Islet of Langerhans (tissue), 1 donor: Measurements from ENCODE around the gene EREG.
"Not testable (repeated sequence)": the region's sequence is repeated elsewhere in the genome, so short reads cannot be mapped to it uniquely, and the experiment has no call there.

Experiments
- FAIRE-seq: peaks from one replicate; lab custom pipeline; 2011; peaks lifted over from hg19 to GRCh38; lab: Jason Lieb, UNC

Gene EREG, protein sequence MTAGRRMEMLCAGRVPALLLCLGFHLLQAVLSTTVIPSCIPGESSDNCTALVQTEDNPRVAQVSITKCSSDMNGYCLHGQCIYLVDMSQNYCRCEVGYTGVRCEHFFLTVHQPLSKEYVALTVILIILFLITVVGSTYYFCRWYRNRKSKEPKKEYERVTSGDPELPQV

DNA sequence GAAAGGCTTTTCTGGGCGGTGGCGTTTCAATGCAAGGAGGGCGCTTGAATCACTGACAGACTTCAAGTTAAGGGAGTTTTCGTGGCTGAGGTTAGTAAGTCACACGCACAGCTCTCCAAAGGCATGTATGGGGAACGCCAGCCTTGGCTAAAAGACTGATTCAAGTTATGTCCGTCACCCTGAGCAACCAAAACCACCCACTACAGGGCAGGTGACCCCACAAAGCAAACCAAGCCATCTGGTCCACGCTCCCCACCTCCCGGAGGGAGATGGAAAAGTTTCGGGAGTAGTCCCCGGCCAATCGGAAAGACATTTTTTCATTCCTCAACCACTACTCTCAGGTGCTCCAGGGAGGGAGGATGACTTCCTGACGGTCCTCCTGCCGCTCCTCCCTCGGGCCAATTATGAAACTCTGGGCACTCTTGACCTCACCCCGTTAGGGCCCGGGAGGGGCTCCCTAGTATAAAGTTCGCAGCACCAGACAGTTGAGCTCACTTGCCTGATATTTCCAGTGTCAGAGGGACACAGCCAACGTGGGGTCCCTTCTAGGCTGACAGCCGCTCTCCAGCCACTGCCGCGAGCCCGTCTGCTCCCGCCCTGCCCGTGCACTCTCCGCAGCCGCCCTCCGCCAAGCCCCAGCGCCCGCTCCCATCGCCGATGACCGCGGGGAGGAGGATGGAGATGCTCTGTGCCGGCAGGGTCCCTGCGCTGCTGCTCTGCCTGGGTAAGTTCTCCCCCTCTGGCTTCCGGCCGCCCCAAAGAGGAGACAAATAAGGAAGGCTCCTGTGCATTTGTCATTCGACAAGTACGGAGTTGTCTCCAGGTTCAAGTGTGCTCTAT lies at the start of gene EREG:
TSS of gene EREG (plus strand) at position 494 of the 840 bp plus-strand sequence. CDS start at position 658, 164 bp downstream.
- no peak for FAIRE-seq

GRCh38 chr4:74315376-74315775 lies 49.6 kb upstream of the EREG start:
- no peak for FAIRE-seq

- FAIRE-seq: no peak
Measured at GRCh38 chr4:74316397-74316796, 48.5 kb upstream of the EREG start.

GRCh38 chr4:74317616-74318246 lies 47.2 kb upstream of the EREG start:
- FAIRE-seq: no peak

DNA sequence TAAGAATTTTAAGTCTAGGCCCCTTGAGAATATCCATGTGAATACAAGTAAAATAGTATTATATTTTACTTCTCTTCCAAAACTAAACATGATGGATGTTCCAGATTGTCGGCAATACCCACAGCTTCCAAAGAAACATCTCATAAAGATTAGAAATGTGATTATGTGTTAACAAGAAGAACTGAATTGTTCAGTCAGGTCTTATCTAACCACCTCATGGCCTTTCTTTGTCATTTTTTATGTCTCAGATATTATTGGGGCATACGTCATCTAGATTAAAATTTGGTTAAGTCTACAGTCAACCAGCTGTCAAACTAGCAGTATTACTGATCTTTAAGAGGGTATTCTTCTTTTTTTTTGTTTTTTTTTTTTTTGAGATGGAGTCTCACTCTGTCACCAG lies 46.7 kb upstream of the EREG start:
- no peak for FAIRE-seq

DNA sequence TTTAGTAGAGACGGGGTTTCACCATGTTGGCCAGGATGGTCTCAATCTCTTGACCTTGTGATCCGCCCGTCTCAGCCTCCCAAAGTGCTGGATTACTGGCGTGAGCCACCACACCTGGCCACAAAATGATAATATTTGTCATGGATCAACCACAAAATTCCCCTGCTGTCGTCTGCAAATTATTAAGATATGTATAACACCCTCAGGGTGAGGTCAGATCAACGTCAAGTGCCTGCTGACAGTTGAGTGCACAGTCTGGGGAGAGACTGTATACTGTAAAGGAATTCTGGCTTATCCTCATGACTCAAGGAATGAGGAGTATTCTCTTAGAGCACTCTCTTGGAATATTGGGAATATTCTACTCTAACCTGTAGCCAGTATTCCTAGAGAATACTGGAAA lies 45.5 kb upstream of the EREG start:
- no peak for FAIRE-seq

DNA sequence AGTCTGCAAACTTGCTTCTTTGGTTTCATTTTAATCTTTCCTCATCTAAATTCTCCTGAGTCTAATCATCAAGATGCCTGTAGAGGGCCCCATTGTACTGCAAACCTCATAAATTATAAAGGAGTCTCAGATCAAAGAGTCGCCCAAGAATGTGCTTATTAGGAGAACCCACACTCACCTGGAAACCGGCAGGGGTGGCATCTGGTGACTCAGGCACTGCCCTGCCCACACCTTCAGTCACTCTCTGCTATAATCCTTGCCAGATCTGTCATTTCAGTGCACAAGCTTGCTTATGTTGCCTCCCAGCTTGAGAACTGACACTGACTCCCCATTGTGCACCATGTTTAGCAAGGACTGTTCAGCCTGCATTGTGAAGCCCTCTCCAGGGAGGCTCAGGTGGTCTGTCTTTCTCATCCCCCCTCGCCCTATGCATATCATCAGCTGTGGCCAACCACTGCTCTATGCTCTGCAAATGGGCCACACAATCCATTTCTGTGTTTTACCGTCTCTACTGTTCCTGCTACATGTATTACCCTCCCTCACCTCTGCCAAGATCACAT lies 44.3 kb upstream of the EREG start:
- no peak for FAIRE-seq

- FAIRE-seq: no peak
Measured at GRCh38 chr4:74322301-74322700, 42.6 kb upstream of the EREG start.

DNA sequence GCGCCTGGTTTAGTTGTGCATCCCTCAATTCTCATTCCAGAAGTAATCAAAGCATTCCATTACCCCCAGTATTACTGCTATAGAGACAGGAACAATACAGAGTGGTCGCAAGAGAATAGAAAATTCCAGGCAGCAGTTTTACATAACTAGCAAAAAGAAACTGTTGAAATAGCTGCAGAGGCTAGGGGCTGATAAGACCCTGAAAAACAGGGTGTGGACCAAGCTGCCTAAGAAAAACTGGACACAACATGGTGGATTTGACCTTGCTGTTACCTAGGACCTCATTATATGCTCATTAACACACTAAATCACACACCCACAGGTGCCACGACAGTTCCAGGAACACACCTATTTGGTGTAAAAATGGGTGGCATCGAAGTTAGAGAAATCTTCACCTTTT lies 41.3 kb upstream of the EREG start:
- FAIRE-seq: no peak

DNA sequence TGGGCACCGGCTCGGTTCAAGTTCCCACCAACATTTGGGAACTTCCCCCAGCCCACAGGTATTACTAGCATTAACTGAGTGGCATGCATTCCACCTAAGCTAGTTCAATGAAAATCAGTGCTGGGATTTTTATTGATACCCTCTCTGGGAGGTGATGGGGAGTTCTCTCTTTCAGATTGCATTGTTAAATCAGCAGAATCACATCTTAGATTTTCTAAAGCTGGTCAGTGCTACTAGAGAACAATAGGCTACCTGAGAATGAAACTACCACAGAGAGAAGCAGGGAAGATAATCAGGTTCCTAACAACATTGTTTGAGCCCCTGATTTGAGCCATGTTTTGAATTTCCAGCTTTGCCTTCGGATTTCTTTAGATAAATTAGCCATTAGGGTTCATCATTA lies 40.7 kb upstream of the EREG start:
- no peak for FAIRE-seq

- peak; percentile 24 for FAIRE-seq
Measured at GRCh38 chr4:74325886-74326285, 39.1 kb upstream of the EREG start.

- FAIRE-seq: no peak
Measured at GRCh38 chr4:74327762-74328161, 37.2 kb upstream of the EREG start.

- no peak for FAIRE-seq
Measured at GRCh38 chr4:74328501-74328900, 36.4 kb upstream of the EREG start.

- no peak for FAIRE-seq
Measured at GRCh38 chr4:74329307-74329706, 35.6 kb upstream of the EREG start.

GRCh38 chr4:74330295-74330750 lies 34.6 kb upstream of the EREG start:
- no peak for FAIRE-seq

GRCh38 chr4:74331252-74331651 lies 33.7 kb upstream of the EREG start:
- FAIRE-seq: no peak

DNA sequence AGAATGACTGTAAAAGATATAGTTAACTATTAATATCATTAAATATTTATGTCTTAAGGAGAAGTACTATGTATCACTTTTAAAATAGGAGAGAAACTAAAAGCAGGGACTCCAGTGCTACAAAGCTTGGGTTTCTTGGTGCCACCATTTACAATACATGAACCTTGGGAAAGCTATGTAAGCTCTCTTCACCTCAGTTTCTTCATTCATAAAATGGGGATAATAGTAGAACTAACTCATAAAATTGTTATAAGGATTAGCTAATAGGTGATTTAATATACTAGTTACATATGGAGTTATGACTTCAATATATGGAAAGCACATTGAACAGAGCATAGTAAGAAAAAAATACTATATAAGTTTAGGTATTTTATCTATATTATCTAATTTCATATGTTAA lies 33.0 kb upstream of the EREG start:
- no peak for FAIRE-seq

- FAIRE-seq: no peak
Measured at GRCh38 chr4:74334636-74335035, 30.3 kb upstream of the EREG start.

GRCh38 chr4:74335341-74336021 lies 29.5 kb upstream of the EREG start:
- FAIRE-seq: no peak

DNA sequence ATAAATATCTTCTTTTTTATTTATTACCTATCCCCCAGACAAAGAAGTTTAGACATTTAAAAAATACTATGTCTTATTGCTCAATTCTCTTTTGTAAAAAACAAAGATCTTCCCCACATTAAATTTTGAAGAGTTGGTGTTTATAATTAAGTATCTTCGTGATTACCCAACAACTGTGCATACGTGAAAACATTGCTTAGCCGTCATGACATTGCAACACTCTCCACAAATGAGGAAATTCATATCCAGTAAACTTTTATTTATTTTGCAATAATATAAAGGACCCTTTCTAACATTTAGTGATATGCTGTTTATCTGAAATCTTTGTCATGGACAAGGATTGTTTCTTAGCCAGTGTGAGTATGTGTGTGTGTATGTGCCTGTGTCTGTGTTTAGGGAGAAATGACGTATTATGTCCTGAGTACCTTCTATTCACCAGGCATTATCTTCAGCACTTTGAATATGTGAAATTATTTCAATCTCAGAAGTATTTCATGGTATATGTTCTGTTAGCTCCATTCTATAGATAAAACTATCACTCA lies 26.1 kb upstream of the EREG start:
- no peak for FAIRE-seq

DNA sequence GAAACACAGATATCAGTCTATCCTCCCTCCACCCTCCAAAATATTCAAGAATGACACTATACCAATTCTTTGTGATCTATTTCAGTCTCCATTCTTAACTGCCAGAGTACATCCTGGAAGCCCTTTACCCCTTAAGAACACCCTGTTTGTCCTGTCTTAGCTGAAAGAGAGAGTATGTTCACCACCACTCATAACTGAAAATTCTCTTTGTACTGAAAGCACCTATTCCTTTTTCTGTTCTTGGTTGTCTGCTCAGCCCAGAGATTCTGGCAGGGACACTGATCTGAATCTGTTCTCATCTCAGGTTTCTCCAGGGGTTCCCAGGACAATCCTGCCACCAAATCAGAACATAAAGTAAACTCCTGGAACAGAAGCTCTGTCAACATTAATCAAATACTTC lies 25.4 kb upstream of the EREG start:
- no peak for FAIRE-seq

DNA sequence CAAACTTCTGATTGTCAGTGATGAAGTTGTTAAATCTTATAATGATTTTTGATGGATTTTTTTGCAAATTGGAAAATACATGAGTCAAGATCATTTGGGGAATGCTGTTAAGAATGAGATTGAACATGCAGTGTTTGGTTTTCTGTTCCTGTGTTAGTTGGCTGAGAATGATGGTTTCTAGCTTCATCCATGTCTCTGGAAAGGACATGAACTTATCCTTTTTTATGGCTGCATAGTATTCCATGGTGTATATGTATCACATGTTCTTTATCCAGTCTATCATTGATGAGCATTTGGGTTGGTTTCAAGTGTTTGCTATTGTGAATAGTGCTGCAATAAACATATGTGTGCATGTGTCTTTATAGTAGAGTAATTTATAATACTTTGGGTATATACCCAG lies 24.5 kb upstream of the EREG start:
- FAIRE-seq: not testable (repeated sequence)
